ENCODE data around the gene SCN2A. TPM values are rescaled to one million over a fixed set of nuclear protein-coding genes. Genes with fewer than 3 reads are reported as not detected.

The SCN2A gene
- polyA plus RNA-seq, 1 donor from 2014 or later = 0.06 TPM

GRCh38 chr2:165402162-165402561 is 162.9 kb downstream of the SCN2A start:
- no peak overlapping the region for H3K27ac Mint-ChIP-seq
- peaks cover 0 to 2% (median 0%) of the 10 kb centered on the region in 3 donors for H3K4me1 Mint-ChIP-seq
- peaks cover 9% of the 10 kb centered on the region for H3K27me3 Mint-ChIP-seq
- no peak overlapping the region for H3K4me3 Mint-ChIP-seq
- no peaks in the 10 kb centered on the region for H3K36me3 Mint-ChIP-seq
- peaks cover 0 to 1% (median 0%) of the 10 kb centered on the region in 3 donors for H3K9me3 Mint-ChIP-seq

- H3K4me1 Mint-ChIP-seq = peaks cover 0 to under 1% (median 0%) of the 10 kb centered on the region in 3 donors
- no peaks in the 10 kb centered on the region for H3K36me3 Mint-ChIP-seq
- H3K27ac Mint-ChIP-seq = no peak overlapping the region
- H3K9me3 Mint-ChIP-seq = no peaks in the 10 kb centered on the region
- H3K4me3 Mint-ChIP-seq = no peak overlapping the region
- peaks cover 3% of the 10 kb centered on the region for H3K27me3 Mint-ChIP-seq
These were observed 167.0 kb downstream of the SCN2A start for GRCh38 chr2:165406173-165406572.

DNA sequence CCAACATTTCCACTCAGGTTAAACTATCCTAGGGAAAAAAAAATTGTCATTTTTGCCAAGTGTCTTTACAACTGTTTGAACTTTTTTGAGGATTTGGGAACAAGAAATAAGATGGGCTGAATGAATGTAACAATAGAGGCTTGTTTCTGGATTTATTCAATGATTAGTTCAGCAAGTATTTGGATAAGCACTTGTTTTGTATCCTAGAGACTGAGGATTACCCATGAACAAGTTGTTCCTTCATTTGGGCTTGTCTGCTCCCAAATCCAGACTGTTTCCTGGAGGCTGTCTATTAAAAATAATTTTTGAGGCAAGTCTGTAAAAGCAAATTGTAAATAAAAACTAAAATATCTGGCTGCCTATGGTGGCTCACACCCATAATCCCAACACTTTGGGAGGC is 168.3 kb downstream of the SCN2A start:
- no peaks in the 10 kb centered on the region for H3K9me3 Mint-ChIP-seq
- no peak overlapping the region for H3K27ac Mint-ChIP-seq
- no peak overlapping the region for H3K4me3 Mint-ChIP-seq
- H3K27me3 Mint-ChIP-seq = peaks cover 2% of the 10 kb centered on the region
- H3K36me3 Mint-ChIP-seq = no peaks in the 10 kb centered on the region
- H3K4me1 Mint-ChIP-seq = no peaks in the 10 kb centered on the region

DNA sequence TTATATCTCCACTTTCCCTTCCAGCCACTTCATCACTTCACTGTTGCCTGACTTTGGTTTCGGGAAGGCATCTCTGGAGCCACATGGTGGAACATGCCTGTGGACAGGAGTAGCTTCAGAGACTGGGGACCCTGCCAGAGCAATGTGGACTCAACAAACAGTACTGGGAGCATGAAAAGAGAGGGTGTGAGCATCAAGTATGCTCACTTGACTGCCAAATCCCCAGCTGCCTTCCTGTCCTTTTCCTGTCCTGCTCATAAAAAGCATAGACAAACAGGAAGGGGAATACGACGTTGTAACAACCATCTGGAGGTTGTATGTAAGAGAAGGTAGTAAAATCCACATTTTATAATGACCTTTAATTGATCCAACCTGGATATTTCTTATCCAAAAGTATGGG is 169.0 kb downstream of the SCN2A start:
- no peaks in the 10 kb centered on the region for H3K36me3 Mint-ChIP-seq
- H3K4me3 Mint-ChIP-seq = no peak overlapping the region
- H3K27me3 Mint-ChIP-seq = peaks cover 2% of the 10 kb centered on the region
- no peaks in the 10 kb centered on the region for H3K4me1 Mint-ChIP-seq
- no peak overlapping the region for H3K27ac Mint-ChIP-seq
- no peaks in the 10 kb centered on the region for H3K9me3 Mint-ChIP-seq

GRCh38 chr2:165410276-165410675 is 171.1 kb downstream of the SCN2A start:
- H3K27me3 Mint-ChIP-seq = no peaks in the 10 kb centered on the region
- no peaks in the 10 kb centered on the region for H3K4me1 Mint-ChIP-seq
- no peak overlapping the region for H3K27ac Mint-ChIP-seq
- no peak overlapping the region for H3K4me3 Mint-ChIP-seq
- no peaks in the 10 kb centered on the region for H3K36me3 Mint-ChIP-seq
- peaks cover 0 to 4% (median 0%) of the 10 kb centered on the region in 3 donors for H3K9me3 Mint-ChIP-seq

- no peak overlapping the region for H3K27ac Mint-ChIP-seq
- peaks cover 1% of the 10 kb centered on the region for H3K27me3 Mint-ChIP-seq
- peaks cover 0 to 14% (median 4%) of the 10 kb centered on the region in 3 donors for H3K9me3 Mint-ChIP-seq
- no peaks in the 10 kb centered on the region for H3K36me3 Mint-ChIP-seq
- no peak overlapping the region for H3K4me3 Mint-ChIP-seq
- H3K4me1 Mint-ChIP-seq = no peaks in the 10 kb centered on the region
These were observed 175.0 kb downstream of the SCN2A start for GRCh38 chr2:165414187-165414586.

DNA sequence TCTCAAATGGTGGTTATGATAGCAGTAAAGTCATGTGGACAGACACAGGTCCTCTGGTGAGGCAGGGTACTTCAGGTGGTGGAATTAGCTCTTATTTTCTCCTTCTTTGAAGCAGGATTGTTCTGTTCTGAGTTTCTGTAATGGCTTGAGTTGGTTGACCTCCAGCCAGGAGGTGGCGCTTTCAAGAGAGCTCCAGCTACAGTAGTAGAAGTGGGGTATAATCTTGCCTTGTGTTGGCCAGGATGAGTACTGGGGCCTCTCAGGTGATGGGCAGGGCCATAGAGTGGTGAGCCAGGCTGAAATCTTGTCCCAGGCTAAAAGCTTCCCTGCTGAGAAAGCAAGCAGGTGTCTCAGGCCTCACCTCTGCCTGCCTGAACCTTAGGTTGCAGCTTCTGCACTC is 177.8 kb downstream of the SCN2A start:
- Mint-ChIP-seq H3K4me1 (no peaks in the 10 kb centered on the region), H3K9me3 (peaks cover 0 to 16% (median 4%) of the 10 kb centered on the region in 3 donors), H3K27me3 (peaks cover 3% of the 10 kb centered on the region), H3K36me3 (no peaks in the 10 kb centered on the region), H3K4me3 (no peak overlapping the region), H3K27ac (no peak overlapping the region)

DNA sequence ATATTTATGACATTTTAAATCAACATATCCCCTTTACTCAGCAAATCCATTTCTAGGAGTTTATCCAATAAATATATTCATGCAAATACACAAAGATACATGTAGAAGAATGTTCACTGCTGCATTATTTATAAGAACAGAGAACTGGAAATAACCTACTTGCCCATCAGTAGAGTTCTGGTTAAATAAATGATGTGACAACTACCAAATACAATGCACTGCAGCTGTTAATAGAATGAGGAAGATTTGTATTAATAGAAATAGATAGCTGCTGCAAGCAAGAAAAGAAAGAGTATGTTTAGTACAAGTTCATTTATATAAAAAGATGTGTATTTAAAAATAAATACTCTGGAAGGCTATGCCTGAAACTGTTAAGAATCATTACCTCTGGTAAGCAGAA is 181.0 kb downstream of the SCN2A start:
- no peaks in the 10 kb centered on the region for H3K4me1 Mint-ChIP-seq
- H3K27me3 Mint-ChIP-seq = peaks cover 3% of the 10 kb centered on the region

GRCh38 chr2:165423081-165423480 is 183.9 kb downstream of the SCN2A start:
- no peak overlapping the region for H3K4me3 Mint-ChIP-seq
- H3K4me1 Mint-ChIP-seq = no peaks in the 10 kb centered on the region
- peaks cover 5% of the 10 kb centered on the region for H3K27me3 Mint-ChIP-seq
- H3K9me3 Mint-ChIP-seq = peaks cover 0 to 13% (median 12%) of the 10 kb centered on the region in 3 donors
- H3K27ac Mint-ChIP-seq = no peak overlapping the region
- peaks cover 1% of the 10 kb centered on the region for H3K36me3 Mint-ChIP-seq

More for the DNA sequence above, 181.0 kb downstream of the SCN2A start:
- H3K27ac Mint-ChIP-seq = no peak overlapping the region
- H3K4me3 Mint-ChIP-seq = no peak overlapping the region
- H3K9me3 Mint-ChIP-seq = peaks cover 0 to 23% (median 14%) of the 10 kb centered on the region in 3 donors
- no peaks in the 10 kb centered on the region for H3K36me3 Mint-ChIP-seq

GRCh38 chr2:165425556-165425955 is 186.3 kb downstream of the SCN2A start:
- H3K9me3 Mint-ChIP-seq = peaks cover 0 to 13% (median 12%) of the 10 kb centered on the region in 3 donors

DNA sequence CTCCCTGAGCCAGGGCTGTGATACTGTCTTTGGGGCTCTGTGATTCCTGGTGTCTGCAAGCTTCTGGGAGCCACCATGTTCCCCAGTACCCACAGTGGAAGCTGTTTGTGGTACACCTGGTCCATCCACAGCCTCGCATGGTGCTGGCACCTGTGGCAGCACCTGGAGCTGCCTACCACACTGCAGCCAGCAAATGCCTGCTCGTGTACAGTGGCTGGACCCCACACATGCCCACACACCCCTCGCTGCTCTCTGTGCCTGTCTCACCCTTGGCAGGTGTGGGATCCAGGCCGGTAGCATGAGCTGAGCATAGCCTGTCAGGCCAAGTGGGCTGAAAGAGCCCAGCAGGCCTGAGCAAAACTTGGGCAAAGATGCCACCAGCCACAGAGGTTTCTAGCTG is 188.5 kb downstream of the SCN2A start:
- peaks cover 3% of the 10 kb centered on the region for H3K27me3 Mint-ChIP-seq
- peaks cover 0 to 7% (median 6%) of the 10 kb centered on the region in 3 donors for H3K9me3 Mint-ChIP-seq
- peaks cover 1% of the 10 kb centered on the region for H3K36me3 Mint-ChIP-seq
- no peaks in the 10 kb centered on the region for H3K4me1 Mint-ChIP-seq
- no peak overlapping the region for H3K4me3 Mint-ChIP-seq
- no peak overlapping the region for H3K27ac Mint-ChIP-seq

More at GRCh38 chr2:165425556-165425955, 186.3 kb downstream of the SCN2A start:
- Mint-ChIP-seq H3K4me3 (no peak overlapping the region), H3K4me1 (no peaks in the 10 kb centered on the region), H3K36me3 (peaks cover 1% of the 10 kb centered on the region), H3K27ac (no peak overlapping the region), H3K27me3 (peaks cover 3% of the 10 kb centered on the region)

GRCh38 chr2:165428926-165429325 is 189.7 kb downstream of the SCN2A start:
- Mint-ChIP-seq H3K9me3 (peaks cover 0 to 3% (median 0%) of the 10 kb centered on the region in 3 donors), H3K27ac (no peak overlapping the region), H3K27me3 (peaks cover 3% of the 10 kb centered on the region), H3K4me3 (no peak overlapping the region), H3K4me1 (no peaks in the 10 kb centered on the region), H3K36me3 (peaks cover 1% of the 10 kb centered on the region)

DNA sequence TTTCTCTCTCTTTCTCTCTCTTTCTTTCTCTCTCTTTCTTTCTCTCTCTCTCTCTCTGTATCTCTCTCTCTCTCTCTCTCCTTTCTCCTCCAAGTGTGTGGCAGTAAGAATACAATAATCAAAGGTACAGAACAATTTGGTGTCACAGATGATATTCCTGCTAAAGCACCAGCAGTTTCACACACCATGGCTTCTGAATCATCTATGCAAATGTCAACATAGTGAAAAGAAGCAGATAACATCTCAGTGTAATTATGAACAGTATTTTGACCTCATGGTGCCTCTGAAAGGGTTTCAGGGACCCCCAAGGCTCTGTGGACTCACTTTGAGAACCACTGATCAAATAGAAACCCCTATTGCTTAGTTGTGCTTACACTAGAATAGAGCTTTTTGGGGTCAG is 191.8 kb downstream of the SCN2A start:
- peaks cover 1% of the 10 kb centered on the region for H3K36me3 Mint-ChIP-seq
- peaks cover 3% of the 10 kb centered on the region for H3K27me3 Mint-ChIP-seq

DNA sequence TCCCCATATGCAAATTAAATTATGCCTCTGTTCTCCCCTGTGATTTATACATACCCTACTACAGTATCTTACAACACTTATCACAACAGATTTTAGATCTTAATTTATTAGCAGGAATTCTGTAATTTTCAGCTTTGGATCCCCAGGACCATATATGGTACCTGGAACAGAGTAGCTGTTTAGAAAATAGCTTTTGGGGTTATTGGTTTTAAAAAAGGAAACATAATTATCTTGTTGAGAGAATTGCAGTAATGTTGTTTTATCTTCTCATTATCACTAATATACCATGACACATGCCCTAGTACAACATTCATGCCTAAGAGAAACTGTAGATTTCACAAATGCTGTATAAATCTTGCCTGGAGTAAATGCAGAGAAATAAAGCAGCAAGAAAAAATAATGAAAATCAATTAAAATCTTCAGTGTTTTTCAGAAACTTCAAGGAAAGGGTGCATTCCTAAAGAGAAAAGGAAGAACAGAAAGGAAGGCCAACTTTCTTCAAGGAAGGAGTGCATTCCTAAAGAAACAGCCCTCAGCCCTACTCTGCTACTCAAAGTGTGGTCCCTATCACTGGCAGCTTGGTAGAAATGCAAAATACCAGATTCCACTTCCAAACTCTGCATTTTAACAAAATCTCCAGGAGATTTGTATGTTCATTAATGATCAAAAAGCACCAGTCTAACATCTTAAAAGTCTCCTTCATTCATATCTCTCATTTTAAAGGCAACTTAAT is 193.2 kb downstream of the SCN2A start:
- H3K27me3 Mint-ChIP-seq = peaks cover 5% of the 10 kb centered on the region
- H3K4me1 Mint-ChIP-seq = no peaks in the 10 kb centered on the region
- H3K27ac Mint-ChIP-seq = no peak overlapping the region
- H3K9me3 Mint-ChIP-seq = peaks cover 0 to 3% (median 0%) of the 10 kb centered on the region in 3 donors
- no peak overlapping the region for H3K4me3 Mint-ChIP-seq
- peaks cover 1% of the 10 kb centered on the region for H3K36me3 Mint-ChIP-seq

More for the DNA sequence above, 191.8 kb downstream of the SCN2A start:
- H3K27ac Mint-ChIP-seq = no peak overlapping the region
- H3K4me1 Mint-ChIP-seq = no peaks in the 10 kb centered on the region
- H3K9me3 Mint-ChIP-seq = peaks cover 0 to 3% (median 0%) of the 10 kb centered on the region in 3 donors
- no peak overlapping the region for H3K4me3 Mint-ChIP-seq

DNA sequence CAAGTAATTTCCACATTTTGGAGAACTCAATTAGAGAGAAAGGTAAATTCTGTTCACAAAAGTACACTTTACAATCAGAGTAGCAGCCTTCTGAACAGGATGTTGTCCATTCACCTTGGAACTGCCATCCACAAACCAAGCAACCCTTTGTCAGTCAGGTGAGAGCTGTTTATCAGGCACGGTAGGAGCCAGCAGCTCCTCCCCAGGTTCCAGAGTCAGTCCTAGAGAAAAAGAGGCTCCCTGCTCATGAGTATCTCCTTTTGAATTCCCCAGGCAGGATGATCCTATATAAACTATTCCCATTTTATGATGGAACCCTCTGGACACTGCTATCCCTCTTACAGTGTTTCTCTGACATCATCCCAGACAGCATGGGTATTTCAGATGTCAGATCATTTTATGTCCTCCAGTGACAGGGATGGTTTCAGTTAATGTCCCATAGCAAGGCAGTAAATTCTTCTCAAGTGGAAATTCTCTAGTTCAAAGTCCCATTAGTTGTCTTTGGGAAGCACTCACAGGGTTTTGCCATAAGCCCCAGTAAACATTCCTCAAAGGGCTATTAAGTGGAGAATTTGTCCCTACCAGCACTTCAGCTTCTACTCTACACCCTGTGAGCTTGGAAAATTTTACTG is 195.8 kb downstream of the SCN2A start:
- no peaks in the 10 kb centered on the region for H3K9me3 Mint-ChIP-seq
- H3K4me1 Mint-ChIP-seq = no peaks in the 10 kb centered on the region
- no peak overlapping the region for H3K27ac Mint-ChIP-seq
- H3K4me3 Mint-ChIP-seq = no peak overlapping the region
- H3K36me3 Mint-ChIP-seq = no peaks in the 10 kb centered on the region
- peaks cover 2% of the 10 kb centered on the region for H3K27me3 Mint-ChIP-seq

- peaks cover 2% of the 10 kb centered on the region for H3K27me3 Mint-ChIP-seq
- no peaks in the 10 kb centered on the region for H3K9me3 Mint-ChIP-seq
- no peaks in the 10 kb centered on the region for H3K36me3 Mint-ChIP-seq
- no peaks in the 10 kb centered on the region for H3K4me1 Mint-ChIP-seq
- H3K4me3 Mint-ChIP-seq = no peak overlapping the region
- H3K27ac Mint-ChIP-seq = no peak overlapping the region
These were observed 196.4 kb downstream of the SCN2A start for GRCh38 chr2:165435611-165436010.

Measured in IgD-negative memory B cell (primary cell).